OCI-LY1 (cell line): ENCODE measurements around the gene KRTAP10-5.
"Not testable (repeated sequence)": the region's sequence is repeated elsewhere in the genome, so short reads cannot be mapped to it uniquely, and the experiment has no call there.

ENCODE experiments used
- H2AFZ ChIP-seq: fragments of 200-600 bp; sonication (generic), shearing (Covaris generic); 2 replicates; pipeline ENCODE4 v1.6.0; 2014; ENCODE audit warnings: antibody characterized with exemption, mild to moderate bottlenecking, low read length
- H3F3A ChIP-seq: fragments of 200-600 bp; sonication (generic), shearing (Covaris generic); 2 replicates; pipeline ENCODE4 v1.6.0; 2014; ENCODE audit warnings: mild to moderate bottlenecking, antibody characterized with exemption, low read length, moderate library complexity; ENCODE audit not compliant: insufficient read depth
- H3K27ac ChIP-seq: fragments of 200-600 bp; sonication (generic); 2 replicates; pipeline ENCODE4 v1.5.1; 2014; ENCODE audit warnings: low read length, mixed run types, mild to moderate bottlenecking, low read depth; ENCODE audit not compliant: poor library complexity, severe bottlenecking
- H3K27me3 ChIP-seq: fragments of 200-600 bp; sonication (generic); 2 replicates; pipeline ENCODE4 v1.6.0; 2014; ENCODE audit warnings: antibody characterized with exemption, mild to moderate bottlenecking, low read length, moderate library complexity; ENCODE audit not compliant: insufficient read depth
- H3K36me3 ChIP-seq: fragments of 200-600 bp; sonication (generic); 2 replicates; pipeline ENCODE4 v1.6.1; 2014; ENCODE audit warnings: mild to moderate bottlenecking, antibody characterized with exemption, low read length, moderate library complexity, mixed read lengths; ENCODE audit not compliant: insufficient read depth
- H3K4me1 ChIP-seq: fragments of 200-600 bp; sonication (generic); 2 replicates; pipeline ENCODE4 v1.5.1; 2014; ENCODE audit warnings: mild to moderate bottlenecking, low read length, moderate library complexity; ENCODE audit not compliant: insufficient read depth, severe bottlenecking
- H3K4me2 ChIP-seq: fragments of 200-600 bp; sonication (generic), shearing (Covaris generic); 2 replicates; pipeline ENCODE4 v1.6.1; 2014; ENCODE audit warnings: low read length
- H3K4me3 ChIP-seq: fragments of 200-600 bp; sonication (generic); 2 replicates; pipeline ENCODE4 v1.5.1; 2014; ENCODE audit warnings: low read length, low read depth, mild to moderate bottlenecking, mixed read lengths; ENCODE audit not compliant: poor library complexity, severe bottlenecking
- H3K79me2 ChIP-seq: fragments of 200-600 bp; shearing (Covaris generic); 2 replicates; pipeline ENCODE4 v1.6.1; 2016; ENCODE audit warnings: mixed run types, low read length, mixed read lengths; ENCODE audit not compliant: insufficient read depth
- H3K9ac ChIP-seq: fragments of 200-600 bp; sonication (generic), shearing (Covaris generic); 2 replicates; pipeline ENCODE4 v1.6.1; 2014; ENCODE audit warnings: mild to moderate bottlenecking, low read length, mixed read lengths
- H3K9me2 ChIP-seq: fragments of 200-600 bp; sonication (generic), shearing (Covaris generic); 2 replicates; pipeline ENCODE4 v1.6.1; 2014; ENCODE audit warnings: low read depth, mild to moderate bottlenecking, low read length, mixed read lengths
- H3K9me3 ChIP-seq: fragments of 200-600 bp; shearing (Covaris generic); 2 replicates; pipeline ENCODE4 v1.6.1; 2014; ENCODE audit warnings: low read length, mixed read lengths
- H4K20me1 ChIP-seq: fragments of 200-600 bp; sonication (generic), shearing (Covaris generic); 2 replicates; pipeline ENCODE4 v1.6.0; 2016; ENCODE audit warnings: mild to moderate bottlenecking, low read length; ENCODE audit not compliant: insufficient read depth
- CTCF ChIP-seq: fragments of 200-600 bp; sonication (generic), shearing (Covaris generic); IDR thresholded peaks from 2 replicates; pipeline ENCODE4 v1.5.1; 2017; ENCODE audit warnings: mild to moderate bottlenecking, antibody characterized with exemption, low read length, moderate library complexity, mixed read lengths
- EZH2 ChIP-seq: fragments of 200-600 bp; sonication (generic), shearing (Covaris generic); IDR thresholded peaks from 2 replicates; pipeline ENCODE4 v1.8.0; 2017; ENCODE audit warnings: borderline replicate concordance, mixed run types, mild to moderate bottlenecking, antibody characterized with exemption, low read length, moderate library complexity, mixed read lengths

Gene KRTAP10-5

GRCh38 chr21:44592446-44593311, 12.3 kb upstream of the KRTAP10-5 start, which contains the start of gene KRTAP10-6:
KRTAP10-6 (minus strand) TSS chr21:44592505; CDS start chr21:44592484, 21 bp downstream.
- H3K4me3 ChIP-seq = no peak within 1 kb of the TSS
- no peak within 1 kb of the TSS for H3K4me2 ChIP-seq
- no peaks in the 10 kb centered on the region for H3K9me2 ChIP-seq
- no peaks in the 10 kb centered on the region for H3F3A ChIP-seq
- no peaks in the 10 kb centered on the region for H3K79me2 ChIP-seq
- H3K4me1 ChIP-seq = no peaks in the 10 kb centered on the region
- no peak within 1 kb of the TSS for H2AFZ ChIP-seq
- TF ChIP-seq CTCF (no peak), EZH2 (no peak)
- no peak within 1 kb of the TSS for H3K9ac ChIP-seq
- no peaks in the 10 kb centered on the region for H3K36me3 ChIP-seq
- no peak within 1 kb of the TSS for H3K27ac ChIP-seq
- no peaks in the 10 kb centered on the region for H4K20me1 ChIP-seq
- no peaks in the 10 kb centered on the region for H3K27me3 ChIP-seq
- no peaks in the 10 kb centered on the region for H3K9me3 ChIP-seq

GRCh38 chr21:44591801-44592130, 11.4 kb upstream of the KRTAP10-5 start:
- H3K27me3 ChIP-seq = not testable (repeated sequence)

DNA sequence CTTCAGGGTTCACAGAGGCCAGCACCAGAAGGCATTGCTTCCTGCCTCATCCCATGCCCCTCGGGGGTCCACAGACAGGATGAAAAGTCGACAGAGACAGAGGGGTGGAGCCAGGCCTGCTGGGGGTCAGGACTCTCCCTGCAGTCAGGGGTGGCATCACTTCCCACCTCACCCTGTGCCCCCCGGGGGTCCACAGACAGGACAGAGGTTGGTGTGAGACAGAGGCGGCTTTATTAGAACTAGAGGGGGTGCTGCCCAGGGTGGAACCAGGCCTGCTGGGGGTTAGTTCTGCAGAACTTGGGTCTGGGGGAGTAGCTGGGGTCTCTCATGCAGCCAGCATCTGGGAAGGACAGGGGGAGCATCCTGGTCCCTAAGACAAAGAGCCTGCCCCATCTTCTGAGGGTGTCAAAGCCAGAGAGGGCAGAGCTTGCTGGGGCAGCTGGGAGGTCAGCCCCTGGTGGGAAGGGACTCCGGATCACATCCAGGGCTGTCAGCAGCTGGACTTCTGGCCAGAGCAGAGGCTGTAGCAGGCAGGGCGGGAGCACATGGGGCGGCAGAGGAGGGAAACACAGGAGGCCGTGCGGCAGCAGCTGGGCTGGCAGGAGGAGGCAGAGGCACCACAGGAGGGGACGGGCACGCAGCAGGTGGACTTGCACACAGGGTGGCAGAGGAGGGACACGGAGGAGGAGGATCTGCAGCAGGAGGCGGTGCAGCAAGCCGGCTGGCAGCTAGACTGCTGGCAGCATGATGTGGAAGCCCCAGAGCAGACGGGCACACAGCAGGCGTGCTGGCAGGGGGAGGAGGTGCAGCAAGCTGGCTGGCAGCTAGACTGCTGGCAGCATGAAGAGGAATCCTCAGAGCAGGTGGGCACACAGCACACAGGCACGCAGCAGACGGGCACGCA, 10.7 kb upstream of the KRTAP10-5 start:
- not testable (repeated sequence) for H3K4me3 ChIP-seq, H3K4me2 ChIP-seq, H3K27me3 ChIP-seq, H2AFZ ChIP-seq, H3K36me3 ChIP-seq, H4K20me1 ChIP-seq, H3K9me3 ChIP-seq, H3K4me1 ChIP-seq, H3K79me2 ChIP-seq, H3K9ac ChIP-seq, H3F3A ChIP-seq, H3K27ac ChIP-seq, H3K9me2 ChIP-seq

More at GRCh38 chr21:44591801-44592130, 11.4 kb upstream of the KRTAP10-5 start:
- H3K4me1 ChIP-seq, H3K4me3 ChIP-seq, H3K27ac ChIP-seq, H4K20me1 ChIP-seq, H3K4me2 ChIP-seq, H3K36me3 ChIP-seq, H3K79me2 ChIP-seq, H3F3A ChIP-seq, H2AFZ ChIP-seq, H3K9ac ChIP-seq, H3K9me3 ChIP-seq, H3K9me2 ChIP-seq: not testable (repeated sequence)

GRCh38 chr21:44590311-44590721, 9.9 kb upstream of the KRTAP10-5 start:
- no peak for TF ChIP-seq CTCF
- no peak for TF ChIP-seq EZH2
- H4K20me1 ChIP-seq = no peaks in the 10 kb centered on the region
- no peak overlapping the region for H3K27ac ChIP-seq
- no peak overlapping the region for H2AFZ ChIP-seq
- H3K9me3 ChIP-seq = no peaks in the 10 kb centered on the region
- no peaks in the 10 kb centered on the region for H3K27me3 ChIP-seq
- H3K79me2 ChIP-seq = no peaks in the 10 kb centered on the region
- H3K9ac ChIP-seq = no peak overlapping the region
- no peaks in the 10 kb centered on the region for H3K4me1 ChIP-seq
- no peak overlapping the region for H3K4me2 ChIP-seq
- H3K36me3 ChIP-seq = no peaks in the 10 kb centered on the region
- no peak overlapping the region for H3K4me3 ChIP-seq
- no peaks in the 10 kb centered on the region for H3F3A ChIP-seq
- H3K9me2 ChIP-seq = no peaks in the 10 kb centered on the region
